ENCODE results near the gene CREM. TPM values are rescaled to one million over a fixed set of nuclear protein-coding genes. Genes with fewer than 3 reads are reported as not detected.

Gene CREM
- total and polyA plus RNA-seq, 2 of the 8 experiments (the other 6 are each of a cell fraction or from before 2014, with no cell fraction given), result 18.7 to 21.9 TPM

GRCh38 chr10:35213699-35214098, 87.1 kb downstream of the CREM start:
- TF ChIP-seq SP1 (IDR thresholded peaks at IDR 0.05; ENCODE audit: low read depth, low read length) (no peak), CTBP2 (IDR thresholded peaks at IDR 0.05; ENCODE audit: borderline replicate concordance, insufficient read depth, insufficient read length, low read length) (no peak), POU5F1 (IDR thresholded peaks at IDR 0.05; ENCODE audit: low read depth, low read length) (no peak)
- Histone ChIP-seq H3K27me3 (replicated peaks in 1 of 4; ENCODE audit: control insufficient read depth in 3 of 4, extremely low read depth in 1 of 4, insufficient read depth in 3 of 4, low read length in 3 of 4) (peaks cover 0 to 1% (median 0%) of the 10 kb centered on the region in 4 experiments; a peak in 1 of 7 replicates), H3K79me1 (ENCODE audit: low read depth, low read length) (no peaks in the 10 kb centered on the region), H3K18ac (ENCODE audit: extremely low read depth, low read length) (no peak overlapping the region), H3K56ac (replicated peaks; ENCODE audit: insufficient read length, low read depth, low read length) (no peak overlapping the region), H3K27ac (ENCODE audit: low read depth, low read length) (no peak overlapping the region), H2AK5ac (ENCODE audit: low read depth, low read length) (no peak overlapping the region), H3K9me3 (ENCODE audit: insufficient read depth in 2 of 2, low read depth in 1 of 2, low read length in 1 of 2) (no peaks in the 10 kb centered on the region), H4K5ac (ENCODE audit: insufficient read length, low read depth, low read length) (no peak overlapping the region), H4K8ac (ENCODE audit: extremely low read depth, insufficient read depth, low read length) (no peak overlapping the region; the same call in 1 of the 2 replicates), H2BK12ac (ENCODE audit: low read depth, low read length) (no peak overlapping the region; the same call in 1 of the 2 replicates), H3K4me3 (ENCODE audit: extremely low read depth in 1 of 4, insufficient read depth in 2 of 4, low read depth in 3 of 4, low read length in 4 of 4) (no peak overlapping the region), H3K79me2 (ENCODE audit: control insufficient read depth in 1 of 2, insufficient read depth in 2 of 2, low read length in 2 of 2) (no peaks in the 10 kb centered on the region), H4K91ac (replicated peaks; ENCODE audit: insufficient read length, low read length) (no peak overlapping the region), H2AFZ (ENCODE audit: low read length) (no peak overlapping the region), H3K4ac (replicated peaks; ENCODE audit: insufficient read length, low read depth, low read length) (no peak overlapping the region), H3K9ac (replicated peaks in 1 of 4; ENCODE audit: extremely low read depth in 1 of 4, low read depth in 3 of 4, low read length in 3 of 4) (no peak overlapping the region), H3K23ac (ENCODE audit: insufficient read length) (no peak overlapping the region), H3K4me2 (ENCODE audit: insufficient read depth in 1 of 2, low read depth in 2 of 2, low read length in 2 of 2) (no peak overlapping the region), H3K23me2 (ENCODE audit: low read depth, low read length) (no peaks in the 10 kb centered on the region), H2BK5ac (ENCODE audit: low read depth, low read length) (no peak overlapping the region; the same call in 1 of the 2 replicates), H2BK20ac (ENCODE audit: low read length) (no peak overlapping the region), H4K20me1 (replicated peaks in 1 of 2; ENCODE audit: control insufficient read depth in 1 of 2, insufficient read depth in 2 of 2, low read length in 2 of 2) (no peaks in the 10 kb centered on the region), H3K36me3 (ENCODE audit: control insufficient read depth in 2 of 4, insufficient read depth in 4 of 4, low read length in 3 of 4) (no peaks in the 10 kb centered on the region), H2BK15ac (ENCODE audit: low read length) (no peak overlapping the region), H3K14ac (ENCODE audit: insufficient read length) (no peak overlapping the region), H3K4me1 (replicated peaks in 1 of 4; ENCODE audit: control insufficient read depth in 3 of 4, insufficient read depth in 4 of 4, low read length in 3 of 4) (peaks cover 2 to 10% (median 6%) of the 10 kb centered on the region in 4 experiments; a peak in 5 of 7 replicates), H2BK120ac (replicated peaks; ENCODE audit: low read depth, low read length) (no peak overlapping the region)
- POLR2A ChIA-PET (ENCODE audit: partially characterized antibody), result no interaction called here
- WGBS, 2 experiments (ENCODE audit: extremely low coverage in 1 of 2, insufficient coverage in 1 of 2, insufficient read length in 1 of 2, insufficient replicate concordance in 2 of 2, low coverage in 1 of 2, low lambda C conversion rate in 2 of 2, missing lambda C conversion rate in 1 of 2), result 87% methylated on average over 7 of the region's 7 CpGs; no CpG with 5 or more reads in 1 of the 2 experiments
- DNase-seq (ENCODE audit: low read depth in 1 of 2, low spot score in 2 of 2) (no peak), FAIRE-seq (no peak)
- CTCF ChIA-PET (ENCODE audit: partially characterized antibody), result interaction anchor here (1.0 to 15.6 kb wide), 8 partner anchors 9 to 95 kb away, joined by 3 to 177 read pairs (median 3); no protein-coding TSS in a partner anchor
